Cardiac muscle cell (in vitro differentiated cells and primary cell): Measurements from ENCODE around the gene PRKX. TPM values are rescaled to one million over a fixed set of nuclear protein-coding genes. Genes with fewer than 3 reads are reported as not detected.
A peak's percentile ranks its signal among the peaks of the same experiment; 100 is the strongest.
"Not testable (repeated sequence)": the region's sequence is repeated elsewhere in the genome, so short reads cannot be mapped to it uniquely, and the experiment has no call there.

Experiments used
- DNase-seq, 2 donors: peaks; one replicate each; pipeline versions ENCODE4 v3.0.0 to v3.0.0-alpha.2; 2010 to 2017; ENCODE audit warnings: low read depth in 1 of 2, low spot score in 1 of 2
- H3K27ac ChIP-seq: fragments of 200-600 bp; sonication (generic); 2 replicates; pipeline ENCODE4 v1.5.1; 2016
- H3K27me3 ChIP-seq: fragments of 200-600 bp; sonication (generic); 2 replicates; pipeline ENCODE4 v1.6.0; 2016; ENCODE audit warnings: control low read depth
- H3K36me3 ChIP-seq: fragments of 200-600 bp; sonication (generic); 2 replicates; pipeline ENCODE4 v1.5.1; 2016; ENCODE audit warnings: control low read depth
- H3K4me1 ChIP-seq: fragments of 200-600 bp; sonication (generic); 2 replicates; pipeline ENCODE4 v1.8.1; 2017; ENCODE audit warnings: low read depth, mild to moderate bottlenecking, mixed run types
- H3K4me3 ChIP-seq: fragments of 200-600 bp; sonication (generic); 2 replicates; pipeline ENCODE4 v1.5.1; 2016; ENCODE audit warnings: mild to moderate bottlenecking
- H3K9me3 ChIP-seq: fragments of 200-600 bp; sonication (generic); 2 replicates; pipeline ENCODE4 v1.5.1; 2017; ENCODE audit warnings: low read depth, mild to moderate bottlenecking, control low read depth
- polyA plus RNA-seq: library from polyadenylated mRNA; unstranded; fragments of >200 nt; fragmentation: Nextera tagmentation; extraction: Ambion mirVana; gene quantifications from 2 replicates; pipeline ENCODE4 v1.2.1, GENCODE V29; 2016
- total RNA-seq: library from RNA; depleted of rRNA; stranded (reverse); fragments of >200 nt; gene quantifications from 2 replicates; pipeline ENCODE4 v1.2.3, GENCODE V29; 2016
- TF ChIP-seq, protein P1 (sequence below): IDR thresholded peaks from 2 replicates; pipeline ENCODE4 v1.5.1; 2012; ENCODE audit warnings: low read depth, mild to moderate bottlenecking, low read length

The PRKX gene
- total and polyA plus RNA-seq, 2 experiments from 2014 or later, result 8.4 to 12.2 TPM

DNA sequence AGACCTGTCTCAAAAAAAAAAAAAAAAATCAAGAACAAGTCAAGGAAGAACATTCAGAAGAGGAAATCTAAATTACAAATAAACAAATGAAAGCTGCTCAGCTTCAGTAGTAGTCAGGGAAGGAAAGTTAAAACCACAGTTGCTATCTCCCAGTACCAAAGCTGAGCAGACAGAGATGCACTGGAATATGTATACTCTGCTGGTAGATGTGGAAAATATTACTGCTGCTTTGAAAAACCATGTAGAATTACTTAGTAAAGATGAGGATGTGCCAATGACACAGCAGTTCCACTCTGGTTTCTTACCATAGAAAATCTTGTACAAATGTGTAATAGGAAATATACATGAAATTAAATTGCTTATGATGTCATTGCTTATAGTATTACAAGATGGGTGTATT lies 25.1 kb upstream of the PRKX start:
- no peak overlapping the region for H3K27ac ChIP-seq
- no peaks in the 10 kb centered on the region for H3K9me3 ChIP-seq
- H3K27me3 ChIP-seq, result no peaks in the 10 kb centered on the region
- no peak overlapping the region for H3K4me3 ChIP-seq
- no peaks in the 10 kb centered on the region for H3K36me3 ChIP-seq
- H3K4me1 ChIP-seq, result no peaks in the 10 kb centered on the region
- TF ChIP-seq, protein P1, sequence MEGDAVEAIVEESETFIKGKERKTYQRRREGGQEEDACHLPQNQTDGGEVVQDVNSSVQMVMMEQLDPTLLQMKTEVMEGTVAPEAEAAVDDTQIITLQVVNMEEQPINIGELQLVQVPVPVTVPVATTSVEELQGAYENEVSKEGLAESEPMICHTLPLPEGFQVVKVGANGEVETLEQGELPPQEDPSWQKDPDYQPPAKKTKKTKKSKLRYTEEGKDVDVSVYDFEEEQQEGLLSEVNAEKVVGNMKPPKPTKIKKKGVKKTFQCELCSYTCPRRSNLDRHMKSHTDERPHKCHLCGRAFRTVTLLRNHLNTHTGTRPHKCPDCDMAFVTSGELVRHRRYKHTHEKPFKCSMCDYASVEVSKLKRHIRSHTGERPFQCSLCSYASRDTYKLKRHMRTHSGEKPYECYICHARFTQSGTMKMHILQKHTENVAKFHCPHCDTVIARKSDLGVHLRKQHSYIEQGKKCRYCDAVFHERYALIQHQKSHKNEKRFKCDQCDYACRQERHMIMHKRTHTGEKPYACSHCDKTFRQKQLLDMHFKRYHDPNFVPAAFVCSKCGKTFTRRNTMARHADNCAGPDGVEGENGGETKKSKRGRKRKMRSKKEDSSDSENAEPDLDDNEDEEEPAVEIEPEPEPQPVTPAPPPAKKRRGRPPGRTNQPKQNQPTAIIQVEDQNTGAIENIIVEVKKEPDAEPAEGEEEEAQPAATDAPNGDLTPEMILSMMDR, result no peak
- no peak for DNase-seq

GRCh38 chrX:3736536-3736935 lies 23.1 kb upstream of the PRKX start:
- H3K4me3 ChIP-seq, H3K27me3 ChIP-seq, H3K27ac ChIP-seq, H3K4me1 ChIP-seq, H3K36me3 ChIP-seq, H3K9me3 ChIP-seq, DNase-seq: not testable (repeated sequence)

DNA sequence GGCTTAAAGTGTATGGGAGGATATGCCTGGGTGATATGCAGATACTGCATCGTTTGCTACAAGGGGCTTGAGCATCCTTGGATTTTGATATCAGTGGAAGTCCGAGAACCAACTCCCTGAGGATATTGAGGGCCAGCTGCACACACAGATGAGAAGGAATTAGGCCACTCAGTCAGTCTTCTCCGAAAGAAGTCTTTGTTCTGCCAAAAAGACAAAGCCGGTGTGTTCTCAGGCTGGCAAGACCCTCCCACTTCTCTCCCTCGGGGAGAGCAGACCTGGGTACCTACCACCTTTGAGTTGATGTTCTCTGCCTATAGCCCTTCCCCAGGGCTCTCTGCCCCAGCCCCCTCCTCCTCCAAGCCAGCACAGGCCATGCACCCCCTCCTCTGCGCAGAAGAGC lies 22.4 kb upstream of the PRKX start:
- H3K36me3 ChIP-seq, DNase-seq: not testable (repeated sequence)

DNA sequence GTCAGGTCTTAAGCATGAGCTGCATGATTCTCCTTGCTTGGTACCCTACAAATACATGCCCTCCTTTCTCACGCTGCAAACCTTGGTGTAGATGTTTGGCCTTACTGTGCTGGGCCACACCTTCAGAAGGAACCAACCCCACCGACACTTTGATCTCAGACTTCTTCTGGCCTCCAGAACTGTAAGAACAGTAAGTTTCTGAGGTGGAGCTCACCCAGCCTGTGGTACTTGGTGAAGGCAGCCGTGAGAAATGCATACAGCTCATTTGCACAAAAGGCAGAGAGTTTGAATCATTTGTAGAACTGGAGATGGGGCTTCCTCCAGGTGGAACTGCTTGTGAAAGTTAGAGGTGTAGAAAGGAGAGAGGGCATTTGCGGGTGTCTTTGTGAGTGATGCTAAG lies 21.0 kb upstream of the PRKX start:
- H3K27ac ChIP-seq, H3K9me3 ChIP-seq, H3K36me3 ChIP-seq, H3K4me3 ChIP-seq, H3K27me3 ChIP-seq, H3K4me1 ChIP-seq, DNase-seq: not testable (repeated sequence)

More for the DNA sequence above, 22.4 kb upstream of the PRKX start:
- H3K9me3 ChIP-seq, H3K27me3 ChIP-seq, H3K4me1 ChIP-seq, H3K27ac ChIP-seq, H3K4me3 ChIP-seq: not testable (repeated sequence)

DNA sequence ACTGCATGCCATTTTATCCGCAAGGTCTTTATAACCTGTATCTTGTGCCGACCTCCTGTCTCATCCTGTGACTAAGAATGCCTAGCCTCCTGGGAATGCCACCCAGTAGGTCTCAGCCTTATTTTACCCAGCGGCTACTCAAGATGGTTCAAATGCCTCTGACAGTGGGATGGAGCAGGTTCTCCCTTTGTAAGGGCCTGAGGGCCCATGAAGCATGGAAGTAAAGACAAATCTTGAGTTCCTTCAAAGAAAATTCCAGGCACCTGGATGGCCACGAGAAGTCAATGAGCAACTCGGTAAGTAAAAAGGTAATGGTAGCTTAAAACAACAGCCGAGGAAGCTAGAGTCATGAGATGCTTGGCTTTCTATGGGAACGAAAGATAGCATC lies 19.6 kb upstream of the PRKX start:
- no peaks in the 10 kb centered on the region for H3K36me3 ChIP-seq
- H3K27ac ChIP-seq, result no peak overlapping the region
- TF ChIP-seq, protein P1, result no peak
- no peaks in the 10 kb centered on the region for H3K4me1 ChIP-seq
- no peak for DNase-seq
- no peak overlapping the region for H3K4me3 ChIP-seq
- no peaks in the 10 kb centered on the region for H3K27me3 ChIP-seq
- H3K9me3 ChIP-seq, result no peaks in the 10 kb centered on the region

DNA sequence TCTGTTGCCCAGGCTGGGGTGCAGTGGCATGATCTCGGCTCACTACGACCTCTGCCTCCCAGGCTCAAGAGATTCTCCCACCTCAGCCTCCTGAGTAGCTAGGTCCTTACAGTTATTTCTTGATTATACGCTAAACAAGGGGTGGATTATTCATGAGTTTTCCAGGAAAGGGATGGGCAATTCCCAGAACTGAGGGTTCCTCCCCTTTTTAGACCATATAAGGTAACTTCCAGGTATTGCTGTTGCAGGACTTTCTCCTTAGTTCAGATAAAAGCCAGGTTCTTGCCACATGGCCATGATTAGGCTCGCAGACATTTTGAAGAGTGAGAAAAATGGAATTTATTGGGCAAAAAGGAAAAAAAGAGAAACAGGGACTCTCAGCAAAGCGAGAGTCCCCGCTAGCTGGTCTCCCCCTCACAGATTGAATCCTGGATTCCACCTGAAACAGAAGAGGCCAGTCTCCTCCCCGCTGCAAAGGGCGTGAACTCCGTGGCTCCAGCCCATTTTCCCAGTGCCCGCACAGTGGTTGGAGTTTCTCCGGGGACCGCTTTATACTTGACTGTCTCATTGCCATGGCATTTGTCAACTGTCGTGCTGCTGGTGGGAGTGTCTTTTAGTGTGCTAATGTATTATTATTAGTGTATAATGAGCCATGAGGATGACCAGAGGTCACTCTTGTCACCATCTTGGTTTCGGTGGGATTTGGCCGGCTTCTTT lies 19.0 kb upstream of the PRKX start:
- not testable (repeated sequence) for H3K36me3 ChIP-seq, H3K9me3 ChIP-seq, H3K4me3 ChIP-seq, H3K27ac ChIP-seq, H3K4me1 ChIP-seq, H3K27me3 ChIP-seq, DNase-seq

DNA sequence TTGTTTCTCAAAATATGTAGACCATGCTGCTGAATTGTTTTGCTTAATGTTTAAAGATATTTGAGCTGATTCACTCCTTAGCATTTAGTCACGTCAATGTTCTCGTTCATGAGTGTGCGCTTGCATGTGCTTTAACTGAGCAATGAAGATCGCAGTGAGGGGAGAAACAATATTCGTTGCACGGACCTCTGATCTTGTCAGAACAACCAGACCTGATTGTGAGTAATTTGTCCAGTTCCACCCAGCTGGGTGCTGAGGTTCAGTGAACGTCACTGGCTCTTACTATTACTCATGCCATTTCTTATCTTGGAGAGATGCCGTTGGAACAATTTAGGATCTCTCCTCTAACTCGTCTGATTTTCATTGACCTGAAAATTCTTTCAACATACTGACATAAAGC lies 15.0 kb upstream of the PRKX start:
- no peak overlapping the region for H3K4me3 ChIP-seq
- TF ChIP-seq, protein P1, result no peak
- no peaks in the 10 kb centered on the region for H3K36me3 ChIP-seq
- H3K9me3 ChIP-seq, result no peaks in the 10 kb centered on the region
- H3K27ac ChIP-seq, result no peak overlapping the region
- DNase-seq, result peak in 1 of 2 donors; percentile 58
- H3K4me1 ChIP-seq, result no peaks in the 10 kb centered on the region
- H3K27me3 ChIP-seq, result no peaks in the 10 kb centered on the region

DNA sequence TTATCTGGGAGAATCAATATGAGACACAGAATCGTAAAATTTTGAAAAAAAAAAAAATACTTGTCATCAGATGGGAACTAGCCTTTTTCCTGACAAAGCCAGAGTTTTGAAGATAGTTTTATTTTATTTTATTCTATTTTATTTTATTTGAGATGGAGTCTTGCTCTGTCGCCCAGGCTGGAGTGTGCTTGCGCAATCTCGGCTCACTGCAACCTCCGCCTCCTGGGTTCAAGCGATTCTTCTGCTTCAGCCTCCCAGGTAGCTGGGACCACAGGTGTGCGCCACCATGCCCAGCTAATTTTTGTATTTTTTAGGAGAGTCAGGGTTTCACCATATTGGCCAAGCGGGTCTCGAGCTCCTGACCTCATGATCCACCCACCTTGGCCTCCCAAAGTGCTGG lies 10.0 kb upstream of the PRKX start:
- not testable (repeated sequence) for H3K4me3 ChIP-seq, H3K9me3 ChIP-seq, H3K27ac ChIP-seq, DNase-seq, H3K27me3 ChIP-seq, H3K4me1 ChIP-seq, H3K36me3 ChIP-seq
